Caco-2 (cell line): ENCODE data around the gene NUP210L. TPM values are rescaled to one million over a fixed set of nuclear protein-coding genes. Genes with fewer than 3 reads are reported as not detected.

Experiments
- BruUV-seq: library from RNA; stranded (reverse); fragments of 400-500 nt; replicated peaks from 2 replicates; lab custom pipeline; 2021; lab: Mats Ljungman, UMichigan
- CTCF ChIA-PET: fragments of 300-600 bp; sonication (Branson Sonifier 250); formaldehyde crosslinking; loops from one replicate; lab custom pipeline; 2022; ENCODE audit warnings: antibody characterized with exemption; lab: Charles Lee
- POLR2A ChIA-PET: fragments of 300-600 bp; sonication (Branson Sonifier 250); formaldehyde crosslinking; loops from one replicate; lab custom pipeline; 2022; ENCODE audit warnings: antibody characterized with exemption; lab: Charles Lee
- DNase-seq, 2 experiments: peaks; one replicate each; pipeline versions ENCODE4 v3.0.0 to v3.0.0-alpha.2; 2020 to 2022
- H3K27me3 ChIP-seq: replicated peaks from 2 replicates; pipeline ENCODE4 v1.6.0; 2011; ENCODE audit warnings: low read length; ENCODE audit not compliant: control insufficient read depth, insufficient read depth
- H3K36me3 ChIP-seq: 2 replicates; pipeline ENCODE4 v1.5.1; 2011; ENCODE audit warnings: low read length; ENCODE audit not compliant: control insufficient read depth, insufficient read depth
- H3K4me1 ChIP-seq: fragments of 250-450 bp; sonication (Bioruptor Pico); 2 replicates; pipeline ENCODE4 v1.5.1; 2020; ENCODE audit warnings: mild to moderate bottlenecking
- H3K4me3 ChIP-seq: 2 replicates; pipeline ENCODE4 v1.5.1; 2011; ENCODE audit warnings: low read depth, mild to moderate bottlenecking, control low read depth, low read length
- H3K9me3 ChIP-seq: fragments of 250-450 bp; sonication (Bioruptor Pico); 2 replicates; pipeline ENCODE4 v1.5.1; 2020; ENCODE audit warnings: mild to moderate bottlenecking, moderate library complexity
- H3K27ac Mint-ChIP-seq: one replicate; pipeline ENCODE4 v1.8.0; 2022; ENCODE audit warnings: mixed read lengths; ENCODE audit not compliant: unreplicated experiment
- H3K27me3 Mint-ChIP-seq: one replicate; pipeline ENCODE4 v1.8.0; 2022; ENCODE audit warnings: mixed read lengths; ENCODE audit not compliant: insufficient read depth, unreplicated experiment
- H3K36me3 Mint-ChIP-seq: one replicate; pipeline ENCODE4 v1.8.0; 2022; ENCODE audit warnings: mild to moderate bottlenecking, mixed read lengths; ENCODE audit not compliant: insufficient read depth, unreplicated experiment
- H3K4me1 Mint-ChIP-seq: one replicate; pipeline ENCODE4 v1.8.0; 2022; ENCODE audit warnings: low read depth, mixed read lengths; ENCODE audit not compliant: unreplicated experiment
- H3K4me3 Mint-ChIP-seq: one replicate; pipeline ENCODE4 v1.8.0; 2022; ENCODE audit warnings: mild to moderate bottlenecking, moderate library complexity, mixed read lengths; ENCODE audit not compliant: unreplicated experiment
- H3K9me3 Mint-ChIP-seq: one replicate; pipeline ENCODE4 v1.8.0; 2022; ENCODE audit warnings: mixed read lengths; ENCODE audit not compliant: unreplicated experiment
- CTCF ChIP-seq, 2 experiments: fragments of 200-600 bp in 1 of 2; IDR thresholded peaks; 1 replicate in 1 of 2; 2 replicates in 1 of 2; pipeline versions ENCODE4 v1.5.1 to v1.8.0; 2011 to 2022; ENCODE audit warnings: antibody characterized with exemption in 1 of 2, control low read depth in 1 of 2, inconsistent platforms in 1 of 2, low read depth in 1 of 2, low read length in 1 of 2, mild to moderate bottlenecking in 1 of 2, moderate library complexity in 1 of 2; ENCODE audit not compliant: insufficient read depth in 1 of 2, severe bottlenecking in 1 of 2, unreplicated experiment in 1 of 2
- intact Hi-C: fragments of 100-400 bp; cut with micrococcal nuclease; formaldehyde crosslinking; loops from one replicate; pipeline ENCODE4 v1.10.0; 2022; ENCODE audit not compliant: unreplicated experiment
- total RNA-seq: library from RNA; stranded (reverse); gene quantifications from 2 replicates; pipeline ENCODE4 v1.2.3, GENCODE V29; 2022

NUP210L gene
- total RNA-seq, 1 experiment from 2014 or later: 0.07 TPM

GRCh38 chr1:153995640-153996039, 159.2 kb downstream of the NUP210L start:
- intact Hi-C loops: no loop called here
- H3K36me3 Mint-ChIP-seq: peaks cover 65% of the 10 kb centered on the region

DNA sequence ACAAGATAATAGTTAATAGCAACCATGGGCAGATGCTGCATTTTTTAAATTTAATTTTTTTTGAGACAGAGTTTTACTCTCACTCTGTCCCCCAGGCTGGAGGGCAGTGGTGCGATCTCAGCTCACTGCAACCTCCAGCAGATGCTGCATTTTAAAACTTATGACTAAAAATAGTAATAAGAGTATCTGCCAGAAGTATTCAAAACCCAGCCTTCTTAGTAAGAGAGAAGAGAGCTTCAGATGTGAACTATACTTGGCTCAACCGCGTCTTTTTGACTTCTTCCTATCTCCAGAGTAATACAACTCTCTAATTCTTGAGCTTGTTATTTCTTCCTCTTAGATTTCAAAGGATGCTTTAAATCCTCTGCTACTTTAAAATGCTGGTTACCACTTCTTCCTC, 159.7 kb downstream of the NUP210L start:
- Mint-ChIP-seq H3K27me3 (peaks cover 3% of the 10 kb centered on the region), H3K36me3 (peaks cover 69% of the 10 kb centered on the region)
- no peak overlapping the region for H3K4me3 ChIP-seq

More at GRCh38 chr1:153995640-153996039, 159.2 kb downstream of the NUP210L start:
- Mint-ChIP-seq H3K27me3 (peaks cover under 1% of the 10 kb centered on the region), H3K27ac (peak overlapping the region; percentile 47), H3K4me3 (peak overlapping the region; percentile 25), H3K9me3 (peaks cover 10% of the 10 kb centered on the region), H3K4me1 (peaks cover 23% of the 10 kb centered on the region)
- ChIA-PET CTCF (no interaction called here), POLR2A (interaction anchor here (0.7 kb wide), 1 partner anchor 9 kb away, joined by 4 read pairs; the partner anchor contains the start of gene RAB13)
- Histone ChIP-seq H3K9me3 (no peaks in the 10 kb centered on the region), H3K4me1 (peaks cover 11% of the 10 kb centered on the region), H3K36me3 (peaks cover 4% of the 10 kb centered on the region), H3K27me3 (no peaks in the 10 kb centered on the region), H3K4me3 (no peak overlapping the region)
- no peak for DNase-seq
- TF ChIP-seq CTCF (IDR thresholded peaks at IDR 0.05; ENCODE audit: insufficient read depth in 1 of 2, low read depth in 1 of 2, low read length in 1 of 2, severe bottlenecking in 1 of 2, unreplicated experiment in 1 of 2): no peak
- BruUV-seq: no TSS peak

GRCh38 chr1:153991806-153992205, 163.1 kb downstream of the NUP210L start:
- H3K9me3 Mint-ChIP-seq: peaks cover 22% of the 10 kb centered on the region
- no peak for TF ChIP-seq CTCF (IDR thresholded peaks at IDR 0.05; ENCODE audit: insufficient read depth in 1 of 2, low read depth in 1 of 2, low read length in 1 of 2, severe bottlenecking in 1 of 2, unreplicated experiment in 1 of 2)
- peak overlapping the region; percentile 95 for H3K4me3 Mint-ChIP-seq

More for the DNA sequence above, 159.7 kb downstream of the NUP210L start:
- H3K36me3 ChIP-seq: peaks cover 4% of the 10 kb centered on the region
- intact Hi-C loops: no loop called here
- no peaks in the 10 kb centered on the region for H3K27me3 ChIP-seq
- no peaks in the 10 kb centered on the region for H3K9me3 ChIP-seq
- H3K27ac Mint-ChIP-seq: peak overlapping the region; percentile 47
- BruUV-seq: no TSS peak
- H3K4me1 ChIP-seq: peaks cover 8% of the 10 kb centered on the region
- H3K4me1 Mint-ChIP-seq: peaks cover 27% of the 10 kb centered on the region
- no peak for DNase-seq
- H3K4me3 Mint-ChIP-seq: peak overlapping the region; percentile 25
- peaks cover 15% of the 10 kb centered on the region for H3K9me3 Mint-ChIP-seq
- ChIA-PET POLR2A (interaction anchor here (0.6 to 0.7 kb wide), 3 partner anchors 9 to 982 kb away, joined by 3 to 5 read pairs (median 4); partner anchors contain the start of gene RAB13), CTCF (interaction anchor here (0.6 to 0.7 kb wide), 2 partner anchors 316 to 883 kb away, joined by 3 to 5 read pairs; no protein-coding TSS in a partner anchor)
- no peak for TF ChIP-seq CTCF (IDR thresholded peaks at IDR 0.05; ENCODE audit: insufficient read depth in 1 of 2, low read depth in 1 of 2, low read length in 1 of 2, severe bottlenecking in 1 of 2, unreplicated experiment in 1 of 2)

More at GRCh38 chr1:153991806-153992205, 163.1 kb downstream of the NUP210L start:
- CTCF ChIA-PET: no interaction called here
- Mint-ChIP-seq H3K27ac (peak overlapping the region; percentile 99), H3K36me3 (peaks cover 74% of the 10 kb centered on the region), H3K4me1 (peaks cover 31% of the 10 kb centered on the region), H3K27me3 (peaks cover 3% of the 10 kb centered on the region)
- peaks cover 9% of the 10 kb centered on the region; the same call in 1 of the 2 replicates for H3K4me1 ChIP-seq
- no peak for DNase-seq
- H3K36me3 ChIP-seq: peaks cover 4% of the 10 kb centered on the region
- POLR2A ChIA-PET: interaction anchor here (1.0 to 2.6 kb wide), 2 partner anchors 10 to 113 kb away, joined by 5 to 25 read pairs; no protein-coding TSS in a partner anchor
- no peaks in the 10 kb centered on the region for H3K9me3 ChIP-seq
- no peaks in the 10 kb centered on the region for H3K27me3 ChIP-seq
- peak overlapping the region; percentile 83 for H3K4me3 ChIP-seq
- no TSS peak for BruUV-seq
- intact Hi-C loops: no loop called here
